ENCODE results near the gene HOXB6.
A peak's percentile ranks its signal among the peaks of the same experiment; 100 is the strongest.

HOXB6 gene

DNA sequence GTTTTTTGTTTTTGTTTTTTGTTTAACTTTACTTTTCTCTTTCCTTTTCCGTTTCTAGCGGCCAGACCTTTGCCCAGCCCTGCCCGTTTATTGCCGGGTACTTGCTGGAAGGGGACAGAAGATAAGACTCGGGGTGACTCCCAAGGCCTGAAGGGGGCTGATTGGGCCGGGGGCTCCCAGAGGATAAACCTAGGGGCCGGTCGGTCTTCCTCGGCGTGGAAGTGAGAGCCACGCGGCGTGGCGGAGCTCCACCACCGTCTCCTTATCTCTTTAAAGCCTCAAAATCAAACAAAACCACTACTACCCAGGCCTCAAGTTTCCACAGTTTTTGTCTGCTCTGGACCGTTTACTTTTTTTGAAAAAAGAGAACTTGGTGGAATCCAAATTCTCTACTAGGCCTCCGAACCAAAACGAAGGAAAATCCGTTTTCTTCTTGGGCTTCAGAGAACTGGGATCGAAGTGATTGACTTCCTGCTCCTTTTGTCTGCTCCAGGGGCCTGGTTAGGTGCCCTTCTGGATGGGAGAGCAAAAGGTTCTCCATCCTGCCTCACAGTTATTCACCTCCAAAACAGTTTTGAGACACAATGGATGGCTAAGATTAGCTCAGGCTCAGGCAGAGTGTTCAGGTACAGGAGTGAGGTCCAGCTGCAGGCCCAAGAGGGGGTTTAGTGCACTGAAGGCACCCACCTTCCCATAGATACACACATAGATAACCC lies 29.9 kb upstream of the HOXB6 start:
- DNase-seq, result no peak

DNA sequence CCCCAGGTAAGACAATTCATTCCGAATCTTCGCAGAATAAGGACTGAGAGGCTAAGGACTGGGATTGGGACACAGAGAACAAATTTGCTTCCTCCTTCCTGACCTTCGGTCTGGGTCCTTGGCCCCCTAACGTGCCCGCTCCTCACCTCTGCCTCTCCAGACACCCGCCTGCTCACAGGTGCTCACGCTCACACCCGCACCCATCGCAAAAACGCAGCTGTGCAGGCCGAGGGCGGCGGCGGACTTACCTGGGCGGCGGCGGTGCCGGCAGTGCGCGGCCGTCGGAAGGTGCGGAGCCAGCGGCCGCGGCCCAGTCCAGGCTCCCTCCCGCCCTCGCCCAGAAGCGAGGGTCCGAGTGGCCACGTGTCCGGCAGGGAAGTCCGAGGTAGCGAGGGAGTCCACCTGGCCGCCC lies 28.5 kb upstream of the HOXB6 start:
- no peak for DNase-seq

DNA sequence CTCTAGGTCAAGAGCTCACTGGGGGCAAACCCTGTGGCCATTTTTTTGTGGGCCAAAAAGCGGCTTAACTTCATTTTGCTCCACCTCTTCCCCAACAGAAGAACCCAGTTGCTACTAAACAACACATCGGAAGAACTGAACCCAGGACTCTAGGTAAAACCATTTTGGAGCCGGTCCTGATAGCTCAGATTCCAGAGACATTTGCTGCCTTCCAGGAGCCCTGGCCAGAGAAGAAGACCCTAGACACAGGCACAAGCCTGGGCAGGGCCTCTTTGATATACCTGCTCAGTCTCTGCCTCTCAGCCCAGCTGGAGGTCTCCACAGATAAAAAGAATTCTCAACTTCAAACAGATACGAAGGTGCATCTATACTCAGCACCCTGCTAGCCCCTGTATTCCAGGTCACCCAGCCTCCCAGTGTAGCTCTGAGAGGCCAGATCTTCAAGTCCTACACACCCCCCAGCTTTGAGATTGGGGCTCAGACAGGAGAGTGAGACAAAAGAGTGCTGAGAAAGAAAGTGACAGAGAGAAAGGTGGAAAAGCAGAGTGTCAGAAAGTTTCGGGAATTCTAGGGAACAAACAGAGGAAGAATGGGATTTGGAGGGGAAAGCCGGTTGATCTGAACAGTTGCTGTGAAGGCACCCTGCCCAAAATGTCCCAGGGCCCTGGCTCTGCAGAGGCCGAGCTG lies 27.9 kb upstream of the HOXB6 start:
- no peak for DNase-seq

DNA sequence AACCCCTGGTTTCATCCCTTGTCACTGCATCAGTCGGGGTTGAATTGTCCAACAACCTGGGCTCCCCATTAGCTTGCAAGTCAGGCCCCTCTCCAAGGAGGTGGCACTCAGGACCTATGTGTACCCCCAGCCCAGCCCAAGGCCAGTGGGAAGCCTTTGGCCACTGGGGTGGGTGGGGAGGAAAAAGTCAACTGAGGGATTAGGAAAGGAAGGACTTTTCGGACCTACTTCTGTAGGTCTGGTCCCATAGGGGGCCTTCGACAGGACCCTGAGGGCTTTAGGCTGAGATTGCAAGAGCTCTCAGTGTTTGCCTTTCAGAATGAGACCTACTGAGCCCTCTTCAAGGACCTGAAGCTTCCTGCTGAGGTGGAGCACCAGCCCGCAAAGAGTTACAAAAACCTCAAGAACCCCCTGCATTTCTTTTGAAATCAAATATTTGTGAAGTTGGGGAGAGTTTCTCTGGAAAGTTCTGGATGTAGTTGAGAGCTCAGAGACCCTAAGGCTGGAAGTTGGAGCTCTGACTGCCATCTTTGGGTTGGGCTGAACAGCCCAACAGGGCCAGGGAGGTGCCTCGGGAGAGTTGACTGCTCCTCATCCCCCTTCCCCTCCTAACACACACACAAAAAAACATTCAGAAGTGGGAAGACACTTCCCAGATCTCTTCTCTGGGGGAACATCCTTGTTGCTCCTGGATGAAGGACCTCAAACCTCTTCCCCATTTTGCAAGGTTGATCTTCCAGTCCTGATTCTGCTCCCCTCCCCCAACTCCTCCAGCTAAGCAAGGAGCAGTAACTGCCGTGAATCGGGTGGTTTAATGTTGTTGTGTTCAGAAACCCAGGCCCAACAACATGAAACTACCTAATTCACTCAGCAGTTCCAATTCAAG lies 27.1 kb upstream of the HOXB6 start:
- DNase-seq, result no peak

DNA sequence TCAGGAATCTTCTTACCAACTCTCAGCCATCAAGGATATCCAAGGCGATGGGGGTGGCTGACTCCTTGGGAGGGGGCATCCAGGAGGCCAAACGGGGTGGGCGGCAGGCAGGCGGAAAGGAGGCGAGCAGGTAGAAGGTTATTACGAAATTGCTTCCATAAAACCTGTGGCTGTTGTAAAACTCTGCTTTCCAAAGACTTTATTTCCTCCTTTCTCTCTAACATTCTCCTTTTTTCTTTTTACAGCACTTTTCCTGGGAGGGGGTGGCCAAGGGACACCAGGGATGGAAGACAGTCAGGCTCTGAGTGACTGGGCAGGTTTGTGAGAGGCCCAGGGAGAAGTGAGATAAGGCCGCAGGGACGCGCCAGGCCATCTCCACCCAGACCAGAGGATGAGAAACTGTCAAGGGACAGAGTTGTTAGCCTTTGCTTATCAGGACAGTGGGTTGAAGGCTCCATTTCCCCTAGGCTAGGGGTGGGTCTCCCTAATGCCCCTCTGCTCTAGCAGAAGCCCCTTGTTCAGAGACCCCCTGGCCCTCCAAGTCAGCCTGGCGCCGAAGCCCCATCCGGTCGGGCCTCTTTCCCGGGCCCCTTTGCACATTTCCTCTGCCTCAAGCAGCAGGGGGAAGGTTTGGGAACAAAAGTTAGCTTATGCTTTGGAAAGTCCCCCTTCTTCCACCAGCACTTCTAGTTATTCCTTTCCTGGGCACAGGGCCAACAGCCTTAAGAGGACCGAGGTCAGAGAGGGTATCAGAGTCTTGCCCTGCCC lies 26.3 kb upstream of the HOXB6 start:
- no peak for DNase-seq

DNA sequence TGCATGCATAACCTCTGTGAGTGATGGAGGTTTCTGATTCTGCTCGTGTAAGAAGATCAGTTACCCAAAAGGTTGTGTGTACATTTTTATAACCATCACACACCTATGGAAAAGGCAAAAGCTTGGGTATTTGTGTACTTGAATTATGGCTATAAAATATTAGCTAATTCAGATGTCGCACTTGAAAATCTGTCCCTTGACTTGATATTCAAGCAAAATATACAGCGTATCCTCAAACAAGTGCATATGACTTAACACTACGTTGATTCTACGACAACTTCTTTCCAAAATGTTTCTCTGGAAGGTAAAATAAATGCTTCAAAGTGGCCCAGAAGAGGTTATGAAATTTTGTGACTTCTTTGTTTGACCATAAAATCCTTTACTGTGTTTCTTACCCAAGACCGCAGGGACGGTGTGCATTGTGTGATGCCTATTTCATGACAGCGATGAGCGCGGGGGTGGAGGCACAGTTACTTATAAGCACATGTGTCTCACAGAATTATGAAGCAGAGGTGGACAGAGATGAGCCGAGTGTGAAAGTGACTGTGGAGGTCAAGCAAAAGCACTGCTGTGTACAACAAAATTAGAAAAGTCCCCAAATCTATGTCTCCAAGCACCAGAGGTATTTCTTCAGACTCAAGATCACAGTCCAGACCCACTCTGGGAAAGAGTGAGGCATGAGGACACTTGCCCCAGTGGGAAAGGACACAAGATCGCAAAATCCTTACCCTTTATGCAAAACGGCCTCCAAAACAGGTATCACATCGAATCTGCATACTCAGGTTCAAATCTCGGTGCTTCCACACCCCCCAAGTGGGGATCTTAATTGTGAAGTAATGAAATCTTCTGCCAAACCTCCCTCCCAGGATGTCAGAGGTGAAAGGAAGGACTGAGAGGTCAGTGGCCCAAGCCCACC lies 25.5 kb upstream of the HOXB6 start:
- DNase-seq, result no peak

DNA sequence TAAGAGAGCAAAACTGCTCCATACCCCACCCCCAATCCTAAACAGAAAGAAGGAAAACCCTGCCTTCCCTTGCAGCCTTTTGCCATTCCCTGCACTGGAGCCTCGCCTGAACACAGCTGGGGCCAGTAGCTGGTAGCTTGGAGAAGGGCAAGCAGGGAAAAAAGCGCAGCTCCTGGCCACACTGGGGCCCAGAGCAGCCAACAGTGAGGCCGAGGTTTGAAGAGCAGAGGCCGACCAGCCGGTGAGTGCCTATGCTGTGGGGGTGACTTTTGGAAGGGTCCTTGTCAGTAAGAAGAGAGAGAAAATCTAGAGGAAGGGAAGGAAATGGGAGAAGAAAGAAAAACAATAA lies 24.6 kb upstream of the HOXB6 start:
- DNase-seq, result no peak

DNA sequence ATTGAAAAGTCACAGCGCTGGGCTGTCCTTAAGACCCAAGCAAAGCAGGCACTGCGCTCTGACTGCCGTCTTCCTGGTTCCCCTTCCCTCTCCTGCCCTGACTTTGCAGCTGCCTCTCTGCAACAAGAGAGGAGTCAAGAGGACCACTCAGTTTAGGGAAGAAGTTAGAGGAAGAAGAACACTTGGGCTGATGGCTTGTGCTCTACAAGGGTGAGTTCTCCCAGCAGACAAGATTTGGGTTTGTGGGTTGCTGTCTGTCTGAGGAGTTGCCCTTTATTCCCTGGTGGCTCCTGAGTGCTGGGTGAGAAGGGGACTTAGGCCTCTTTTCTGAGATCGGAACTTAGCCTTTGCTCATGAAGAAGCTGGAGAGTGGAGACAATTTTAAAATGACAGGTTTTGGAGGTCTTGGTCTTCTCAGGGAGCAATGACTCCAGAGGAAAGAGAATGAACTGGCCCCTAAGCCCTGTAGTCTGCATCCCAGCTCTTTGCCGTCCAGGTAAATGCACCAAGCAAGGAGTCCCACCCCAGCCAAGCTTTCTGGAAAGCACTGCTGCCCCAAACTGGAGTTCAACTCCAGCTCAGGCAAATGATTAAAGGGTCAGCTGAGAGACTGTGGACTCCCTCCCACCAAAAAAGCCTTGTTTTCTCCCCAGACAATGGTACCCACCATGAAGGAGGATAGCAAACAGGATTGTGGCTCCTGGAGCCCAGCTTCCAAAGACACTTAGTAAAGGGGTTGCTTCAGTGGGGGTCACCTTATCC lies 24.0 kb upstream of the HOXB6 start:
- DNase-seq, result no peak

DNA sequence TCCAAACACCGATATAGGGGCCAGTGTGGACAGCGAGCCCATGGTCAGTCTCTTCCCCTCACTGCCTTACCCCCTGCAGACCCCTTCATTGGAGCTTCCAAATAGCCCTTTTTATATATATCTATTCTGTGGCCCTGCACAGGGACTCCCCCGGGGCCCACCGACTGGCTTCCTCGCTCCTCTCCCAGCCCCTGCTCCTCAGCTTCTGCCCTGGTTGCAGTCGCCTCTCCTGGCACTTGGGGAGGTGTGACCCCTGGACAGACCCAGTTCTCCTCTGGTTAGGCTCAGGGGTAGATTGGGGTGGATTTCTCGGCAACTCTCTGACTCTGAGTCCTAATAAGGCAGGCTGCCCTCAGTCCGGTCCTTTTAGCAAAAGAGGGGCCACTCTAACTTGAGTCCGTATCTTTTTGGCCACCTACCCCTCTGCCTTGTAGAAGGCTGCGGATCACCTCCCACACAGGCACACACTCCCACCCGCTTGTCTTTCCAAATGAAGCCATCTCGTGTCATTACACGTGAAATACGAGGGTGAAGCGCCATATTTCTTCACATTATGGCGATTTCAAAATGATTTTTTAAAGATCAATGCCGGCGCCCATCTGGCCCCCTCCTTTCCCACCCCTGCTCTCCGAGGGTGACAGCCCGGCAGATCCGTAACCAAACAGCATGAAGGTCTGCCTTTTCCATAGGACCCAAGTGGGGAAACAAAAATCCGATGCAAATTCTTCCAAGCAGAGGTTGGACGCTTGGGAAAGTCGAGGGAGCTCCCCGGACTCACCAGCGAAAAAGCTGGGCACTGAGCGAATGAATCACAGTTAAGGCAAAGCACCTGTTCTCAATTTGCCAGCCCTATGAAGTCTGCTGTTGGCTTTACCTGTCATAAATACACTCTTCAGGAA lies 23.1 kb upstream of the HOXB6 start:
- no peak for DNase-seq

DNA sequence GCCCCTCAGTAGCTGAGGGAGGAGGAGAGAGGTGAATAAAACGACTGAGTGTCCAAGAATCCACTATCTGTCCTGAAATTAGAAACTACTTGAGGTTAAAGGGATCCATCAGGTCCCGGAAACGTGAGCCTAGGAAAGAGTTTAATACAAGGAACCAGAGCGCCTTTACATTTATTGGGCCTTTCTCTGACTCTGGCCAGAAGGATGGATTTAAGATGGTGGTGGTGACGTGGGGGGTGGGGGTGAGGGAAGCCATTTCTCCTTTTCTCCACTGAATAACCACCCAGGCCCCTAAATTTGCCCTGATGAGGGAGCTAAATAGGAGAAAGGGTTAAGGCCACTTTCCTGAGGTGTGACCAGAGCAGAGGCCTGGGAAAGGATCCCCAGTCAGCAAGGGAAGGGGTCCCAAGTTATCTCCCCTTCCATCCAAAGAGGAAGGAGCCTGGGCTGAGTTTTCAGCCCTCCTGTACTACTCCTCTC lies 22.4 kb upstream of the HOXB6 start:
- no peak for DNase-seq

DNA sequence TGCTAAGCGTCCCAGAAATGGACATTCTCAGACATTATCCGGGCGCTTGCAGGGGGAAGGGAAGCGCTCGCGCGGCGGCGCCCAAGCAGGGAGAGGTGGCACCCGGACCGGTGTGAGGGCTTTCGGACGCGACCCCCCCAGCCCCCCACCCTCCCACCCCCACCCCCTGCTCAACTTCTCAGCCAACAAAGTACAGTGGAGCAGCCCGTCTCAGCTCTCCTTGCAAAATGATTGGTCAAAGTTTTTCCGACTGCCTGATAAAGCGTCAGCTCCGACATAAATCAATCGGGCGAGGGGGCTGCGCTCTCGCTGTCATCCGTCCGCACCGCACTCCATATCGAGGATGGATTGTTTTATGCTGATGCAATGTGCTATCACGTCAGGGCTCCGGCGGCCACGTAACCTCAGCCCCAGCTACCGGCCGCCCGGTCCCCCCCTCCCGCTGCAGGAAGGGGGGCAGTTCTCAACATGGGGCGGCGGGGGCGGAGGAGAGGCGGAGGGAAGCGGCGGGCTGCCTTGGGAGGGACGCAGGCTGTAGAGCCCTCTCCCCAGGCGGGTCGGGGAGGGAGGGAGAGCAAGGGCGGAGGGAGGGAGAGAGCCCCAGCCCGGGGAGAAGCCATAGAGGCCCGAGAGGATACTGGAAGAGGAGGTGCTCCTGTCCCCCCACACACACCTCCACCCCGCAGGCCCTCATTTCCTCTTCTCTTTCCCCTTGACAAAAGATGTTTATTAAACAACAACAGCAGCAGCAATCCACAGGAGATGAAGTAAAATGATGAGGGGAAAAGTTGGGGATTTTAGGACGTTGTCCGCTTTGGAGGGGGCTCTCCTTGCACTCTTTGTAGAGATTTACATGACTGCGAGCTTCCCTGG lies 21.7 kb upstream of the HOXB6 start, which contains the start of gene HOXB9:
Gene HOXB9 (minus strand): TSS at position 114 of the 873 bp plus-strand sequence. CDS start 89 bp downstream, at position 25.
- peak; percentile 67 for DNase-seq

DNA sequence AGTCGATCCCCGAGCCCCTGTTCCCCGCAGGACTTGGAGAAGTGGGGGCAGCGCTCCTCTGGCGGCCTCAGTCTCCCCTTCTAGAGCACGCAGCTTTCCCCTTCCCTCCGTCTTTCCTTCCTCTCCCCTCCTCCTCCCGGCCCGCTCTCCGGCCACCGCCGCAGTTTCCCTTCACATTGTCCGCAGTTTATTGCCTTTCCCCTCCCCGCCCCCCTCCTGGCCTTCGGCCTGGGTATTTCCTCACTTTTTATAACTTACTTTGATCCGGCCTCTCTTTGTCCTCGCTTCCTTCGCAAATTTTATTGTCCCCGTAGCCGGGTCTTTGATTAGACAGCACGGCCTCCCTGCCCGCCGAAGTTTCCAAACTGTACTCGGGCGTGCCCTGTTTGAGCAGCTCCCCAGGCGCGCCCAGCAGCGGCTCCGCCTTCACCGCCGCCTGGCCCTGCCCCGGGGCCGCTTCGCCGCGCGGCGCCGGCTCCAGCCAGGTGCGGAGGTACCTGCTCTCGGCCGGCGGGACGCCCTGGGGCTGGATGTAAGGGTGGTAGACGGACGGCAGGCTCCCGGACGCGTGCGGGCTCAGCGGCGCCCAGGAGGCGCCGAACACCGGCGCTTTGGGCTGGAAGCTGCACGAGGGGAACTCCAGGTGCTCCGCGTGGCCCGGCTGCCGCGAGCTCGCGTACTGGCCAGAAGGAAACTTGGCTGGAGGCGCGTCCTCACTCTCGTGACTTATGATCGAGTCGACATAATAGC lies 20.9 kb upstream of the HOXB6 start:
- DNase-seq, result peak; percentile 56

DNA sequence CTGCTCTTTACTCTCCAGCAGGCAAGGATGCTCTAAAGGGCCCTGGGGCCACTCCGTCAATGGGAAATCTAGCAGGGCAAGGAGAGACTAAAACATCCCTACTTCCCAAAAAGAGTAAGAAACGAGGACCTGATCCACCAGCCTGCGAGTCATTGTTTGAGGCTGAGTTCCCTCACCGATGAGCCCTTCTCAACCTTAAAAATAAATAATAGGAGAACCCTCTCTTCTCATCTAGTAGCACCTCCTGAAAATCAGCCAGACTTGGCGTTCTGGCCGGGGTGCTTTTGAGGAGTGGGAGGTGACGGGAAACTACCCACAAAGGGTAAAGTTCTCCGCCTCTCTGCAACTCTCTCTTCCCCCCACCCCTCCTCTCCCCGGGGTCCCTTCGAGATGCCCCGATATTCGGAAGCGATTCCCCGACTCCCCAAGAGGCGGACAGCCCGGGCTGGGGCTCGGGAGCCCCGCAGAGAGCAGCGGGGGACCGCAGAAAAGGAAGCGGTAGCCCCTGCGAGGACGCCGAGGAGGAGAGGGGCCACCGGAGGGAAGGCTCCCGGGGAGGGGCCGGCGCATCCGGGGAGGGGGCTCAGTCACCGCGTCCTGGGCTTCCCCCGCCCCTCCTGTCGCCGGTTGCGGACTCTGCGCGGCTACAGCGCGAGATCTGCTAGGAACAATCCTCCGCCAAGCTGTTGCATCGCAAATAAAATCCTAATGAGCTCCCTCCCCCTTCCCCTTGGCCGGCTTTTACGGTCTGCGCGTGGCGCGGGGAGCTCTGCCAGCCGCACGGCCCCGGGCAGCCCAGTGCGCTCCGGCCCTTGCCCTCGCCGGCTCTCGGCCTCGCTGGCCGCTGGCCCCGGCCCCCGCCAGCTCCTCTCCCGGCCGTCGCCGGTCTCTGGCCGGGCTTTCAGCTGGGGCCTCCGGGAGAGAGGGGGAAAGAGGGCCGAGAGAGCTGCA lies 20.0 kb upstream of the HOXB6 start:
- peak; percentile 37 for DNase-seq

DNA sequence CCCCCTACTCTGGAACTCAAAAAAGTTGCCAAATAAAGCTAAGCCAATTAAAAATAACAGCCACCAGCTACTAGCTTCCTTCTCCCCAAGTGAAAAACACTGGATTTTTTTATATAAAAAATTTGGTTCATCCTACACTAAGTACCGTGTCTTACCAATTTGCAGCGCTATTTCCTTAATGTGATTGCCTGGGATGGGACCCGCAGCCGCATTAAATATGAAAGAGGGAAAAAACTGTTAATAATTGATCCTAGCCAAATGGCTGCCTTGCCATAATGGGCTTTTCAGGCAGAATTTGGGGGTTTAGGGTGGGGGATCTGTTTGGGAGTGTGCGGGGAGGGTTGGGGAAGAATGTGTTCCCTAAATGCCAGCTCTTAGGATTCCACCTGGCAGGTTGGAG lies 19.3 kb upstream of the HOXB6 start:
- DNase-seq, result no peak

DNA sequence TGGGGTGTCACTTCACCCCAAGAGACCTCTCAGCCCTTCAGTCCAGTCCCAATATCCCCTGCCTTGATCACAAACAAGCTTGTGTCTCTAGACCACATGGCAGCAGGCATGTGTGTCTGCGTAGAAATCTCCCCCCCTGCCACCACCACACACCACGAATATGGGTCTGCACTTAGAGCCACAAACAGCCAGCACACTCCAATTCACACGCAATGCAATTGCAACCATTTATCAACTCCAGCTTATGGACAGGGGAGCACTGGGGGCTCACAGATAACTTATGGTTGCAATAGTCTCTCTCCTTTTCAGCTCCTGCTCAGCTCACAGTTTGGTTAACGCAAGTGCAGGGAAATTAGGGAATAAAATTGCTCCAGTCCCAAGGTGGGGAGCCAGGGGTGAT lies 18.8 kb upstream of the HOXB6 start:
- DNase-seq, result no peak

DNA sequence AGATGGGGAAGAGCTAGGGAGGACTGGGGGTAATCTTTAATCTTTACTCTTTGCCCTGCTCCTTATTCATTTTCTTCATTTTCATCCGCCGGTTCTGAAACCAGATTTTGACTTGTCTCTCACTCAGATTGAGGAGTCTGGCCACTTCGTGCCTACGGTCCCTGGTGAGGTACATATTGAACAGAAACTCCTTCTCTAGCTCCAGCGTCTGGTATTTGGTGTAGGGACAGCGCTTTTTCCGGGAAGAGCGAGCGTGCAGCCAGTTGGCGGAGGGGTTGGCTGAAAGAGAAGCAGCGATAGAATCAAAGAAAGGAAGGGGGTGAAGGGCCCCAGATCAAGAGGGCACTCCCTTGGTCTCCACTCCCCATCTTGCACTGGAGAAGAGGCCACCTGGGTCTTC lies 18.1 kb upstream of the HOXB6 start:
- DNase-seq, result no peak

Data from activated naive CD4-positive, alpha-beta T cell treated with Interleukin-2 at 50 U/mL for 16 hours (primary cell).